Prostate gland (tissue), 2 donors: ENCODE data around the gene PTX3. TPM values are rescaled to one million over a fixed set of nuclear protein-coding genes. Genes with fewer than 3 reads are reported as not detected.

Source experiments
- DNase-seq: peaks from one replicate; pipeline ENCODE4 v3.0.0-alpha.2; 2019; ENCODE audit warnings: low spot score
- H3K27ac ChIP-seq, 2 donors: fragments of 200-600 bp; sonication (generic); 2 replicates each; pipeline ENCODE4 v1.5.1; 2017 to 2019
- H3K27me3 ChIP-seq: fragments of 200-600 bp; sonication (generic); replicated peaks from 2 replicates; pipeline ENCODE4 v1.5.1; 2019; ENCODE audit not compliant: insufficient read depth
- H3K36me3 ChIP-seq, 2 donors: fragments of 200-600 bp; sonication (generic); 1 replicate in 1 of 2; 2 replicates in 1 of 2; pipeline versions ENCODE4 v1.5.1 to v1.8.1; 2017 to 2019
- H3K4me1 ChIP-seq: fragments of 200-600 bp; sonication (generic); replicated peaks from 2 replicates; pipeline ENCODE4 v1.5.1; 2019
- H3K4me3 ChIP-seq, 2 donors: fragments of 200-600 bp; sonication (generic); 2 replicates each; pipeline ENCODE4 v1.5.1; 2017 to 2019
- H3K9me3 ChIP-seq: fragments of 200-600 bp; sonication (generic); 2 replicates; pipeline ENCODE4 v1.5.1; 2017
- CTCF ChIP-seq, 4 experiments: fragments of 200-600 bp in 2 of 4; fragments of 450-650 bp in 2 of 4; sonication (generic) in 2 of 4; IDR thresholded peaks; 1 replicate in 3 of 4; 2 replicates in 1 of 4; pipeline ENCODE4 v1.5.1; 2016 to 2019; ENCODE audit warnings: antibody characterized with exemption in 4 of 4, mild to moderate bottlenecking in 2 of 4, moderate library complexity in 2 of 4
- POLR2A ChIP-seq: fragments of 450-650 bp; IDR thresholded peaks from one replicate; pipeline ENCODE4 v1.6.1; 2016; ENCODE audit warnings: antibody characterized with exemption, mild to moderate bottlenecking
- POLR2AphosphoS5 ChIP-seq: sonication (generic); formaldehyde crosslinking; IDR thresholded peaks from one replicate; pipeline ENCODE4 v1.6.1; 2017; ENCODE audit warnings: antibody characterized with exemption
- WGBS: methylation state at CpG from one replicate; pipeline ENCODE4 v1.1.5; 2018; 5-methylcytosine and 5-hydroxymethylcytosine counted together
- intact Hi-C: fragments of 100-400 bp; cut with DNase I; formaldehyde crosslinking; loops from one replicate; pipeline ENCODE4 v1.14.2; 2022
- total RNA-seq, 2 donors: library from RNA; depleted of rRNA; stranded (reverse); fragments of >200 nt; gene quantifications; one replicate each; pipeline ENCODE4 v1.1.0, GENCODE V29; 2016

Gene PTX3
- total RNA-seq, 2 donors from 2014 or later, result 0.55 to 0.97 TPM

GRCh38 chr3:157410945-157411344, 25.7 kb upstream of the PTX3 start:
- 46% methylated on average over 2 of the region's 2 CpGs for WGBS

GRCh38 chr3:157412323-157412855, 24.3 kb upstream of the PTX3 start:
- H3K9me3 ChIP-seq, result no peaks in the 10 kb centered on the region
- no peaks in the 10 kb centered on the region for H3K27me3 ChIP-seq
- DNase-seq, result no peak
- no peaks in the 10 kb centered on the region for H3K4me1 ChIP-seq
- H3K36me3 ChIP-seq, result no peaks in the 10 kb centered on the region
- H3K4me3 ChIP-seq, result no peak overlapping the region
- no peak overlapping the region for H3K27ac ChIP-seq
- 94% methylated on average over 1 of the region's 1 CpG for WGBS
- TF ChIP-seq POLR2AphosphoS5 (no peak), POLR2A (no peak), CTCF (IDR thresholded peaks at IDR 0.05) (no peak)
- intact Hi-C loops, result no loop called here

More at GRCh38 chr3:157410945-157411344, 25.7 kb upstream of the PTX3 start:
- intact Hi-C loops, result no loop called here
- Histone ChIP-seq H3K9me3 (no peaks in the 10 kb centered on the region), H3K4me1 (no peaks in the 10 kb centered on the region), H3K27ac (no peak overlapping the region), H3K36me3 (no peaks in the 10 kb centered on the region), H3K27me3 (no peaks in the 10 kb centered on the region), H3K4me3 (no peak overlapping the region)
- TF ChIP-seq POLR2AphosphoS5 (no peak), POLR2A (no peak), CTCF (IDR thresholded peaks at IDR 0.05) (no peak)
- no peak for DNase-seq

GRCh38 chr3:157414861-157415260, 21.8 kb upstream of the PTX3 start:
- Histone ChIP-seq H3K4me1 (no peaks in the 10 kb centered on the region), H3K27me3 (no peaks in the 10 kb centered on the region), H3K9me3 (no peaks in the 10 kb centered on the region), H3K27ac (no peak overlapping the region), H3K36me3 (no peaks in the 10 kb centered on the region), H3K4me3 (no peak overlapping the region)
- intact Hi-C loops, result no loop called here
- TF ChIP-seq POLR2A, result no peak
- no peak for TF ChIP-seq POLR2AphosphoS5
- TF ChIP-seq CTCF (IDR thresholded peaks at IDR 0.05), result no peak
- DNase-seq, result no peak

GRCh38 chr3:157416347-157417087, 20.1 kb upstream of the PTX3 start:
- WGBS, result 84% methylated on average over 3 of the region's 3 CpGs
- Histone ChIP-seq H3K9me3 (no peaks in the 10 kb centered on the region), H3K27me3 (no peaks in the 10 kb centered on the region), H3K27ac (no peak overlapping the region), H3K4me3 (no peak overlapping the region), H3K4me1 (no peaks in the 10 kb centered on the region), H3K36me3 (no peaks in the 10 kb centered on the region)
- no peak for TF ChIP-seq POLR2A
- no peak for TF ChIP-seq POLR2AphosphoS5
- no peak for TF ChIP-seq CTCF (IDR thresholded peaks at IDR 0.05)
- intact Hi-C loops, result no loop called here
- no peak for DNase-seq

- Histone ChIP-seq H3K36me3 (no peaks in the 10 kb centered on the region), H3K27me3 (no peaks in the 10 kb centered on the region), H3K9me3 (no peaks in the 10 kb centered on the region), H3K27ac (no peak overlapping the region), H3K4me3 (no peak overlapping the region), H3K4me1 (no peaks in the 10 kb centered on the region)
- WGBS, result 91% methylated on average over 2 of the region's 2 CpGs
- intact Hi-C loops, result no loop called here
- TF ChIP-seq POLR2A (no peak), POLR2AphosphoS5 (no peak), CTCF (IDR thresholded peaks at IDR 0.05) (no peak)
- DNase-seq, result no peak
These were observed 19.4 kb upstream of the PTX3 start for GRCh38 chr3:157417247-157417646.
